HG03558 (cell line): ENCODE data around the gene MAPK10.

Experiments used
- ATAC-seq: cut with Tn5 transposase; IDR thresholded peaks from one replicate; pipeline ENCODE4 v1.9.1; 2021; ENCODE audit warnings: moderate number of reproducible peaks; ENCODE audit not compliant: unreplicated experiment; ENCODE audit errors: extremely low read depth

MAPK10 gene

GRCh38 chr4:85952972-85953650 lies 406.7 kb downstream of the MAPK10 start:
- ATAC-seq: no peak

GRCh38 chr4:85952528-85952927 lies 407.3 kb downstream of the MAPK10 start:
- ATAC-seq: no peak

GRCh38 chr4:85951099-85951498 lies 408.8 kb downstream of the MAPK10 start:
- no peak for ATAC-seq

GRCh38 chr4:85946821-85947220 lies 413.0 kb downstream of the MAPK10 start:
- no peak for ATAC-seq

GRCh38 chr4:85942107-85942506 lies 417.7 kb downstream of the MAPK10 start:
- ATAC-seq: no peak

- ATAC-seq: no peak
Observed at GRCh38 chr4:85940151-85940550, 419.7 kb downstream of the MAPK10 start.
